ENCODE results near the gene FAM3A. TPM values are rescaled to one million over a fixed set of nuclear protein-coding genes. Genes with fewer than 3 reads are reported as not detected.

The FAM3A gene
- total RNA-seq, 1 experiment from 2014 or later, result 15.6 TPM

- RAD21 ChIA-PET (ENCODE audit: low non-redundant PET in 1 of 2, low total read pairs in 2 of 2, uncharacterized antibody in 2 of 2, unreplicated experiment in 2 of 2), result no interaction called here
- H3K9me3 ChIP-seq (ENCODE audit: control insufficient read depth in 1 of 2, insufficient read depth in 1 of 2, low read depth in 1 of 2, low read length in 2 of 2), result no peaks in the 10 kb centered on the region
- H3K9ac ChIP-seq (ENCODE audit: low read length), result no peak overlapping the region
- no peak overlapping the region for H3K4me2 ChIP-seq (ENCODE audit: low read length)
- H3K27ac ChIP-seq (ENCODE audit: low read depth, low read length), result no peak overlapping the region
- intact Hi-C loops (cut with micrococcal nuclease), result no loop called here
- no peaks in the 10 kb centered on the region for H3K27me3 ChIP-seq (ENCODE audit: insufficient read depth, low read length)
- DNase-seq (ENCODE audit: low read depth, low spot score), result no peak
- H3K79me2 ChIP-seq (ENCODE audit: insufficient read depth, low read length), result peaks cover 15% of the 10 kb centered on the region
- H2AFZ ChIP-seq (ENCODE audit: low read depth, low read length, poor library complexity, severe bottlenecking), result no peak overlapping the region
- BruUV-seq (replicated peaks), result no TSS peak
- peaks cover 0 to 10% of the 10 kb centered on the region in 2 experiments; a peak in 1 of 4 replicates for H3K36me3 ChIP-seq (ENCODE audit: control insufficient read depth in 1 of 2, insufficient read depth in 2 of 2, low read length in 2 of 2)
- TF ChIP-seq RAD21 (IDR thresholded peaks at IDR 0.05; ENCODE audit: low read depth) (no peak), MAX (IDR thresholded peaks at IDR 0.05) (no peak), SP1 (IDR thresholded peaks at IDR 0.05; ENCODE audit: low read depth) (no peak)
- peaks cover 7 to 36% of the 10 kb centered on the region in 2 experiments; a peak in 3 of 4 replicates for H3K4me1 ChIP-seq (ENCODE audit: control insufficient read depth in 1 of 2, insufficient read depth in 2 of 2, low read length in 2 of 2)
- ATAC-seq, result no peak
- CTCF ChIA-PET, result no interaction called here
- no peaks in the 10 kb centered on the region for H3K9me2 ChIP-seq (ENCODE audit: insufficient read depth)
- H3K4me3 ChIP-seq (replicated peaks in 1 of 2; ENCODE audit: low read depth in 1 of 2, low read length in 2 of 2), result no peak overlapping the region
- POLR2A ChIA-PET, result no interaction called here
- no peaks in the 10 kb centered on the region for H4K20me1 ChIP-seq (ENCODE audit: insufficient read depth)
Measured at GRCh38 chrX:154488336-154489075, 27.5 kb downstream of the FAM3A start.

DNA sequence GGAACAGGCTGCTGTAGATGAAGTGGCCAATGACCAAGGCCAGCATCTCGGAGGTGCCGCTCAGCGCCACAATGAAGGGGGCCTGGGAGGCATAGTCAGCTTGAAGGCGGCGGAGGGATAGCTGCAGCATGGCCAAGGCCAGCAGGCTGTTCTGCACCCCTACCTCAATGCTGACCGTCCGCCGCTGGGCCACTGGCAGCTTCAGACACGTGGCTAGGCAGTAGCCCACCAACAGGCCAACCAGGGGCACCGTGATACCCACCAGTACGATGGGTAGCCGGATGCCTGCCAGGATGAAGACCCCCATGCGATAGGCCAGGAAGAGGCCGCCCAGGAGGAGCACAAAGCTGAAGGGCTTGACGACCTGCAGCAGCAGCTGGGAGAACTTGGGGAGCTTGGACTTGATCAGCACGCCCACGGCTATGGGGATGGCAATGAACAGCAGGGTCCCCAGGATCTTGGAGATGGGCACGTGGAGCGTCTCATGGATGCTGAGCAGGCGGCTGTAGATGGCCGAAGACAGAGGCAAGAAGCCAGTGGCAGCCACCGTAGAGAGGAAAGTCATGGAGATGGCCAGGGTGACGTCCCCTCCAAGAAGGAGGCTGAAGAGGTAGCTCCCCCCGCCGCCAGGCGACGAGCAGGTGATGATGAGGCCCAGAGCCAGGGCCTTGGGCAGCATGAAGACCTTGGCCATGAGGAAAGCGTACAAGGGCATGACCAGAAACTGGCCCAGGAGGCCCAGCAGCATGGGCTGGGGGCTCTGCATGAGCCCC, 28.3 kb downstream of the FAM3A start:
- Histone ChIP-seq H3K36me3 (ENCODE audit: control insufficient read depth in 1 of 2, insufficient read depth in 2 of 2, low read length in 2 of 2) (peaks cover 0 to 10% of the 10 kb centered on the region in 2 experiments; a peak in 1 of 4 replicates), H3K9me2 (ENCODE audit: insufficient read depth) (no peaks in the 10 kb centered on the region), H3K79me2 (ENCODE audit: insufficient read depth, low read length) (peaks cover 15% of the 10 kb centered on the region), H3K27ac (ENCODE audit: low read depth, low read length) (peak overlapping the region; percentile 92), H3K27me3 (ENCODE audit: insufficient read depth, low read length) (no peaks in the 10 kb centered on the region), H3K4me3 (replicated peaks in 1 of 2; ENCODE audit: low read depth in 1 of 2, low read length in 2 of 2) (no peak overlapping the region), H2AFZ (ENCODE audit: low read depth, low read length, poor library complexity, severe bottlenecking) (no peak overlapping the region), H3K4me1 (ENCODE audit: control insufficient read depth in 1 of 2, insufficient read depth in 2 of 2, low read length in 2 of 2) (peaks cover 7 to 36% of the 10 kb centered on the region in 2 experiments; a peak in 3 of 4 replicates), H3K4me2 (ENCODE audit: low read length) (peak overlapping the region; percentile 70; the same call in 1 of the 2 replicates), H3K9me3 (ENCODE audit: control insufficient read depth in 1 of 2, insufficient read depth in 1 of 2, low read depth in 1 of 2, low read length in 2 of 2) (no peaks in the 10 kb centered on the region), H3K9ac (ENCODE audit: low read length) (no peak overlapping the region), H4K20me1 (ENCODE audit: insufficient read depth) (no peaks in the 10 kb centered on the region)
- ChIA-PET POLR2A (no interaction called here), CTCF (interaction anchor here (1.1 kb wide), 1 partner anchor 114 kb away, joined by 3 read pairs; no protein-coding TSS in a partner anchor), RAD21 (ENCODE audit: low non-redundant PET in 1 of 2, low total read pairs in 2 of 2, uncharacterized antibody in 2 of 2, unreplicated experiment in 2 of 2) (no interaction called here)
- ATAC-seq (no peak), DNase-seq (ENCODE audit: low read depth, low spot score) (no peak)
- intact Hi-C loops (cut with micrococcal nuclease), result no loop called here
- no peak for TF ChIP-seq EGR1 (IDR thresholded peaks at IDR 0.05; ENCODE audit: low read depth)
- no peak for TF ChIP-seq SRF (IDR thresholded peaks at IDR 0.05; ENCODE audit: low read depth)
- TF ChIP-seq, protein P1, sequence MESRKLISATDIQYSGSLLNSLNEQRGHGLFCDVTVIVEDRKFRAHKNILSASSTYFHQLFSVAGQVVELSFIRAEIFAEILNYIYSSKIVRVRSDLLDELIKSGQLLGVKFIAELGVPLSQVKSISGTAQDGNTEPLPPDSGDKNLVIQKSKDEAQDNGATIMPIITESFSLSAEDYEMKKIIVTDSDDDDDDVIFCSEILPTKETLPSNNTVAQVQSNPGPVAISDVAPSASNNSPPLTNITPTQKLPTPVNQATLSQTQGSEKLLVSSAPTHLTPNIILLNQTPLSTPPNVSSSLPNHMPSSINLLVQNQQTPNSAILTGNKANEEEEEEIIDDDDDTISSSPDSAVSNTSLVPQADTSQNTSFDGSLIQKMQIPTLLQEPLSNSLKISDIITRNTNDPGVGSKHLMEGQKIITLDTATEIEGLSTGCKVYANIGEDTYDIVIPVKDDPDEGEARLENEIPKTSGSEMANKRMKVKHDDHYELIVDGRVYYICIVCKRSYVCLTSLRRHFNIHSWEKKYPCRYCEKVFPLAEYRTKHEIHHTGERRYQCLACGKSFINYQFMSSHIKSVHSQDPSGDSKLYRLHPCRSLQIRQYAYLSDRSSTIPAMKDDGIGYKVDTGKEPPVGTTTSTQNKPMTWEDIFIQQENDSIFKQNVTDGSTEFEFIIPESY (IDR thresholded peaks at IDR 0.05; ENCODE audit: extremely low read depth, insufficient replicate concordance, low read length), result no peak
- BruUV-seq (replicated peaks), result no TSS peak
